Neutrophil (primary cell): ENCODE data around the gene RPL23.

Experiments
- H3K27ac ChIP-seq: fragments of 200-600 bp; sonication (generic); 2 replicates; pipeline ENCODE4 v1.5.1; 2016; ENCODE audit warnings: mild to moderate bottlenecking, moderate library complexity
- H3K27me3 ChIP-seq: fragments of 200-600 bp; sonication (generic); 2 replicates; pipeline ENCODE4 v1.6.0; 2016; ENCODE audit warnings: mild to moderate bottlenecking
- H3K36me3 ChIP-seq: fragments of 200-600 bp; sonication (generic); 2 replicates; pipeline ENCODE4 v1.5.1; 2017
- H3K4me1 ChIP-seq, 2 experiments: fragments of 200-600 bp in 1 of 2; sonication (generic) in 1 of 2; 1 replicate in 1 of 2; 2 replicates in 1 of 2; pipeline versions ENCODE4 v1.5.1 to v1.6.1; 2013 to 2016; ENCODE audit warnings: low read depth in 1 of 2, low read length in 1 of 2, mild to moderate bottlenecking in 1 of 2, moderate library complexity in 1 of 2; ENCODE audit not compliant: control insufficient read depth in 1 of 2, insufficient read depth in 1 of 2
- H3K4me3 ChIP-seq, 2 experiments: fragments of 200-600 bp in 1 of 2; sonication (generic) in 1 of 2; 1 replicate in 1 of 2; 2 replicates in 1 of 2; pipeline ENCODE4 v1.5.1; 2013 to 2016; ENCODE audit warnings: low read depth in 1 of 2, low read length in 1 of 2, mild to moderate bottlenecking in 1 of 2, moderate library complexity in 1 of 2
- H3K9me3 ChIP-seq: fragments of 200-600 bp; sonication (generic); 2 replicates; pipeline ENCODE4 v1.5.1; 2016
- CTCF ChIP-seq: fragments of 200-600 bp; sonication (generic); IDR thresholded peaks from 2 replicates; pipeline ENCODE4 v1.5.1; 2016; ENCODE audit warnings: antibody characterized with exemption

The RPL23 gene

GRCh38 chr17:38871247-38872015 is 17.9 kb upstream of the RPL23 start:
- peaks cover 70 to 71% of the 10 kb centered on the region in 2 experiments for H3K4me1 ChIP-seq

DNA sequence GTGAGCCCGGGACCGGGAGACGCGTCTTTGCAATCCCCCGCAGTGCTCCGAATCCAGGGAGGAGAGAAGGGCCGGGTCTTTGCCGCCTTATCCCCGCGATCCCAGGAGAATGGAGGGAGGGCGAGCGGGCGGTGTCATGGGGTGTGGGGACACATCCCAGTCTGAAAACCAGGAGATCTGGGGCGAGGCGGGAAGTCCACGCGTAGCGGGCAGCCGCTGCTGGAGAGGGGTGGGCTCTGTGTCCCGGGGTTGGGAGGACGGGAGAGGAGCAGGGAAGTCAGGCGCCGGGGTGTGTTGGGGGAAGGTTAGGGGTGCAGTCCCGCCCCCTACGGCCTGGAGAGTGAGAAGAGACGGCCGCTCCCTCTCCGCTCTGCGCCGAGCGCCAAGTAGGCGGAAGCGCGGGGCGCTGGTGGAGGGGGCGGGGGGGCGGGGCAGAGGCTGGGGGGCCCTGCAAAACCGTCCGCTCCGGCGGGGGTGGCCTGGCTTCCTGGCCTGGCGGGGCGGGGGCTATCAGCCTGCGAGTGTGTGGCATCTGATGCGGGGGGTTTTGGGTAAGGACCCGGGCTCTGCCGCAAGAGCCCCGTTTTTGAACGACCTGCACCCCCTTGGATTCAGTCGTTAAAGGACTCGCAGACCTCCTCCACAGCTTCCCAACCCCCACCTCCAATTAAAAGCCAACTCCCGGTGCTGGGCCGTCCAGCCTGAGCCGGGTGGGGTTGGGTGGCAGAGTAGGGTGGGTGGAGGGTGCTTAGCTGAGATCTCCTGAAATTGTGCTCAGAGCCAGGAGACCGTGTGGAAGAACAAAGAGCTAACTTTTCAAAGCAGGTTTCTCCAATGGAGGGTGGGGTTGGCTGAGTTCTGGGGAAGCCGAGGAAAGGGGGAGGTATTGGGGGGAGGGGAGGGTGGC is 17.0 kb upstream of the RPL23 start:
- Histone ChIP-seq H3K27ac (peak overlapping the region; percentile 99), H3K9me3 (no peaks in the 10 kb centered on the region), H3K27me3 (no peaks in the 10 kb centered on the region), H3K4me3 (peak overlapping the region; percentile 80 to 99), H3K4me1 (peaks cover 65 to 67% of the 10 kb centered on the region in 2 experiments), H3K36me3 (peaks cover 11% of the 10 kb centered on the region)
- TF ChIP-seq CTCF = peak; percentile 9

More at GRCh38 chr17:38871247-38872015, 17.9 kb upstream of the RPL23 start:
- TF ChIP-seq CTCF = peak; percentile 16
- H3K27ac ChIP-seq = peak overlapping the region; percentile 99
- peaks cover 11% of the 10 kb centered on the region for H3K36me3 ChIP-seq
- no peaks in the 10 kb centered on the region for H3K27me3 ChIP-seq
- peak overlapping the region; percentile 80 to 99 for H3K4me3 ChIP-seq
- H3K9me3 ChIP-seq = no peaks in the 10 kb centered on the region

GRCh38 chr17:38869526-38870258 is 16.2 kb upstream of the RPL23 start, which contains the start of gene LASP1:
TSS of gene LASP1 (plus strand) at chr17:38870058. CDS start at chr17:38870190, 132 bp downstream.
- peaks cover 57 to 58% of the 10 kb centered on the region in 2 experiments for H3K4me1 ChIP-seq
- peak; percentile 11 for TF ChIP-seq CTCF
- peaks cover 11% of the 10 kb centered on the region for H3K36me3 ChIP-seq
- H3K4me3 ChIP-seq = peak within 1 kb of the TSS; percentile 80 to 99
- H3K9me3 ChIP-seq = no peaks in the 10 kb centered on the region
- peaks cover 5% of the 10 kb centered on the region for H3K27me3 ChIP-seq
- H3K27ac ChIP-seq = peak within 1 kb of the TSS; percentile 99

- no peak for TF ChIP-seq CTCF
- peak overlapping the region; percentile 99 for H3K27ac ChIP-seq
- peak overlapping the region; percentile 80 to 99 for H3K4me3 ChIP-seq
- H3K9me3 ChIP-seq = no peaks in the 10 kb centered on the region
- peaks cover 5% of the 10 kb centered on the region for H3K27me3 ChIP-seq
- peaks cover 10% of the 10 kb centered on the region for H3K36me3 ChIP-seq
- peaks cover 50 to 51% of the 10 kb centered on the region in 2 experiments for H3K4me1 ChIP-seq
These were observed 15.4 kb upstream of the RPL23 start for GRCh38 chr17:38868817-38869525.
